H9 (cell line): ENCODE data around the gene SCYGR6. TPM values are rescaled to one million over a fixed set of nuclear protein-coding genes. Genes with fewer than 3 reads are reported as not detected.

Experiments used
- DNase-seq: peaks from one replicate; pipeline ENCODE4 v3.0.0-alpha.2; 2017
- H2AFZ ChIP-seq: one replicate; pipeline ENCODE4 v1.6.1; 2013; ENCODE audit warnings: mild to moderate bottlenecking, low read length, control low read depth, moderate library complexity
- H2AK5ac ChIP-seq: 2 replicates; pipeline ENCODE4 v1.6.1; 2013; ENCODE audit warnings: low read length, control low read depth, mixed read lengths; ENCODE audit not compliant: insufficient read length
- H2BK120ac ChIP-seq: one replicate; pipeline ENCODE4 v1.6.1; 2013; ENCODE audit warnings: low read depth, mild to moderate bottlenecking, low read length, control low read depth, inconsistent platforms; ENCODE audit not compliant: poor library complexity, severe bottlenecking
- H2BK12ac ChIP-seq: 2 replicates; pipeline ENCODE4 v1.6.1; 2013; ENCODE audit warnings: low read length, control low read depth, mixed read lengths, low read depth; ENCODE audit not compliant: insufficient read length
- H2BK15ac ChIP-seq: 2 replicates; pipeline ENCODE4 v1.6.1; 2013; ENCODE audit warnings: low read depth, low read length, control low read depth
- H2BK20ac ChIP-seq: one replicate; pipeline ENCODE4 v1.6.1; 2013; ENCODE audit warnings: low read depth, mild to moderate bottlenecking, low read length, control low read depth, inconsistent platforms; ENCODE audit not compliant: poor library complexity, severe bottlenecking
- H2BK5ac ChIP-seq: 2 replicates; pipeline ENCODE4 v1.6.1; 2013; ENCODE audit warnings: low read length, control low read depth, mixed read lengths; ENCODE audit not compliant: insufficient read length
- H3K14ac ChIP-seq: 2 replicates; pipeline ENCODE4 v1.6.1; 2013; ENCODE audit warnings: low read length, control low read depth; ENCODE audit not compliant: insufficient read depth
- H3K18ac ChIP-seq: 2 replicates; pipeline ENCODE4 v1.6.1; 2013; ENCODE audit warnings: low read depth, mild to moderate bottlenecking, mixed read lengths, low read length, control low read depth; ENCODE audit not compliant: insufficient read length
- H3K23ac ChIP-seq: 2 replicates; pipeline ENCODE4 v1.6.1; 2013; ENCODE audit warnings: low read length, control low read depth, mixed read lengths, low read depth; ENCODE audit not compliant: insufficient read length
- H3K23me2 ChIP-seq: 2 replicates; pipeline ENCODE4 v1.6.1; 2013; ENCODE audit warnings: low read depth, mild to moderate bottlenecking, mixed read lengths, low read length, control low read depth; ENCODE audit not compliant: insufficient read length, poor library complexity, severe bottlenecking
- H3K27ac ChIP-seq: 2 replicates; pipeline ENCODE4 v1.5.1; 2013; ENCODE audit warnings: low read length, control low read depth, mixed read lengths, low read depth; ENCODE audit not compliant: insufficient read length
- H3K27me3 ChIP-seq: 2 replicates; pipeline ENCODE4 v1.6.1; 2013; ENCODE audit warnings: low read length, control low read depth, inconsistent platforms; ENCODE audit not compliant: insufficient read depth
- H3K4ac ChIP-seq: 2 replicates; pipeline ENCODE4 v1.6.1; 2013; ENCODE audit warnings: low read depth, mild to moderate bottlenecking, control low read depth, inconsistent platforms, low read length, moderate library complexity
- H3K4me1 ChIP-seq: 2 replicates; pipeline ENCODE4 v1.6.1; 2013; ENCODE audit warnings: low read length, control low read depth, inconsistent platforms; ENCODE audit not compliant: insufficient read depth
- H3K4me2 ChIP-seq: 2 replicates; pipeline ENCODE4 v1.6.1; 2013; ENCODE audit warnings: low read length, control low read depth, mixed read lengths; ENCODE audit not compliant: insufficient read length, insufficient read depth
- H3K56ac ChIP-seq: 2 replicates; pipeline ENCODE4 v1.6.1; 2013; ENCODE audit warnings: low read depth, mild to moderate bottlenecking, mixed read lengths, low read length, control low read depth; ENCODE audit not compliant: insufficient read length
- H3K79me1 ChIP-seq: 2 replicates; pipeline ENCODE4 v1.6.1; 2013; ENCODE audit warnings: low read depth, mild to moderate bottlenecking, moderate library complexity, low read length, control low read depth, inconsistent platforms; ENCODE audit not compliant: insufficient read depth, poor library complexity, severe bottlenecking
- H3K79me2 ChIP-seq: 2 replicates; pipeline ENCODE4 v1.6.1; 2013; ENCODE audit warnings: low read length, control low read depth, inconsistent platforms; ENCODE audit not compliant: insufficient read depth
- H3K9ac ChIP-seq: 2 replicates; pipeline ENCODE4 v1.6.1; 2013; ENCODE audit warnings: low read length, control low read depth, mixed read lengths; ENCODE audit not compliant: insufficient read length; ENCODE audit errors: extremely low read depth
- H3K9me3 ChIP-seq: one replicate; pipeline ENCODE4 v1.6.1; 2013; ENCODE audit warnings: low read depth, low read length, inconsistent platforms; ENCODE audit not compliant: control insufficient read depth
- H3T11ph ChIP-seq: one replicate; pipeline ENCODE4 v1.6.1; 2013; ENCODE audit warnings: mild to moderate bottlenecking, low read length, control low read depth, inconsistent platforms
- H4K20me1 ChIP-seq: one replicate; pipeline ENCODE4 v1.6.1; 2013; ENCODE audit not compliant: control insufficient read depth, insufficient read length, insufficient read depth
- H4K5ac ChIP-seq: 2 replicates; pipeline ENCODE4 v1.6.1; 2013; ENCODE audit warnings: low read depth, mild to moderate bottlenecking, mixed read lengths, low read length, control low read depth; ENCODE audit not compliant: insufficient read length
- H4K8ac ChIP-seq: replicated peaks from 2 replicates; pipeline ENCODE4 v1.6.1; 2013; ENCODE audit warnings: low read length, control low read depth, mixed read lengths, low read depth; ENCODE audit not compliant: insufficient read length
- H4K91ac ChIP-seq: 2 replicates; pipeline ENCODE4 v1.6.1; 2013; ENCODE audit warnings: low read depth, mild to moderate bottlenecking, moderate library complexity, mixed read lengths, low read length, control low read depth; ENCODE audit not compliant: insufficient read length
- H3K27ac Mint-ChIP-seq, 3 experiments: 2 replicates in 2 of 3; 3 replicates in 1 of 3; pipeline ENCODE4 v1.8.0; 2020 to 2021; ENCODE audit warnings: mixed read lengths in 3 of 3, mild to moderate bottlenecking in 1 of 3, moderate library complexity in 1 of 3
- H3K27me3 Mint-ChIP-seq: 2 replicates; pipeline ENCODE4 v1.8.0; 2021; ENCODE audit warnings: low read depth, mild to moderate bottlenecking, moderate library complexity, mixed read lengths
- H3K36me3 Mint-ChIP-seq, 3 experiments: 2 replicates in 2 of 3; 3 replicates in 1 of 3; pipeline ENCODE4 v1.8.0; 2020 to 2021; ENCODE audit warnings: low read depth in 3 of 3, mixed read lengths in 3 of 3; ENCODE audit not compliant: insufficient read depth in 1 of 3
- H3K4me1 Mint-ChIP-seq, 2 experiments: 2 replicates each; pipeline ENCODE4 v1.8.0; 2020; ENCODE audit warnings: mixed read lengths in 2 of 2
- H3K4me3 Mint-ChIP-seq, 2 experiments: 2 replicates in 1 of 2; 3 replicates in 1 of 2; pipeline ENCODE4 v1.8.0; 2020 to 2021; ENCODE audit warnings: mild to moderate bottlenecking in 2 of 2, mixed read lengths in 2 of 2, moderate library complexity in 1 of 2
- H3K9me3 Mint-ChIP-seq, 2 experiments: 2 replicates in 1 of 2; 3 replicates in 1 of 2; pipeline ENCODE4 v1.8.0; 2020; ENCODE audit warnings: mild to moderate bottlenecking in 2 of 2, mixed read lengths in 2 of 2, moderate library complexity in 1 of 2
- WGBS: extraction: QIAGEN DNeasy Blood & Tissue Kit; methylation state at CpG from one replicate; pipeline ENCODE4 v1.1.7; 2013; ENCODE audit warnings: missing lambda C conversion rate, low lambda C conversion rate, mixed read lengths; ENCODE audit not compliant: insufficient read length; ENCODE audit errors: extremely low coverage; 5-methylcytosine and 5-hydroxymethylcytosine counted together
- total RNA-seq: library from RNA; stranded (reverse); gene quantifications from 2 replicates; pipeline ENCODE4 v1.2.1, GENCODE V29; 2021
- TF ChIP-seq, protein P1 (sequence below): fragments of 200-600 bp; sonication (generic); conservative IDR thresholded peaks from 3 replicates; pipeline ENCODE4 v1.8.0; 2021; ENCODE audit warnings: antibody characterized with exemption, mild to moderate bottlenecking

SCYGR6 gene
- total RNA-seq, 1 experiment from 2014 or later: not detected

DNA sequence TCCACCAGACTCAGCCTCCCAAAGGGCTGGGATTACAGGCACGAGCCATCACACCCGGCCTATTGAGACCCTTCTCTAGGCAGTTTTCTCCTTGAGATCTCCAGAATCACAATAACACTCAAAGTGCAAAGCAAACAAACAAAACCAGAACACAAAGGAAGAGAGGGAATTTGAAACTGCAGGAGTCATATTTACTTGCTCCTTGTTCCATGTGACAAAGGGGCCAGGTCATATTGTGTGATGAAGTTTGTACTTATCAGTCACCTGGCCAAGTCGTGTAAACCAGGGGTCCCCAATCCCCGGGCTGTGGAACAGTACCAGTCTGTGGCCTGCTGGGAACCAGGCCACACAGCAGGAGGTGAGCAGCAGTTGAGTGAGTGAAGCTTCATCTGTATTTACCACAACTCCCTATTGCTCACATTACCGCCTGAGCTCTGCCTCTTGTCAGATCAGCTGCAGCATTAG is 47.7 kb upstream of the SCYGR6 start:
- peak; percentile 38 for DNase-seq
- peak overlapping the region in 1 of 2 experiments; percentile 8; a peak in 1 of 5 replicates for H3K4me3 Mint-ChIP-seq
- no CpG with 5 or more reads among the region's 5 CpGs for WGBS

More for the DNA sequence above, 47.7 kb upstream of the SCYGR6 start:
- no peaks in the 10 kb centered on the region; a peak in 1 of 7 replicates for H3K36me3 Mint-ChIP-seq
- Histone ChIP-seq H3K79me2 (no peaks in the 10 kb centered on the region), H2AK5ac (no peak overlapping the region), H3K27me3 (no peaks in the 10 kb centered on the region), H2BK120ac (no peak overlapping the region), H3K14ac (no peak overlapping the region), H2BK12ac (no peak overlapping the region), H3K79me1 (no peaks in the 10 kb centered on the region), H3K4me2 (no peak overlapping the region), H2BK15ac (no peak overlapping the region), H4K20me1 (no peaks in the 10 kb centered on the region), H3K9ac (no peak overlapping the region), H4K5ac (no peak overlapping the region), H2BK5ac (no peak overlapping the region), H3K18ac (no peak overlapping the region), H3K4me1 (peaks cover 3% of the 10 kb centered on the region; the same call in 1 of the 2 replicates), H3K27ac (no peak overlapping the region), H3K23ac (no peak overlapping the region), H3K9me3 (no peaks in the 10 kb centered on the region), H2BK20ac (no peak overlapping the region), H3K4ac (no peak overlapping the region), H3K56ac (no peak overlapping the region), H3T11ph (no peak overlapping the region), H4K8ac (no peak overlapping the region), H2AFZ (no peak overlapping the region), H4K91ac (no peak overlapping the region), H3K23me2 (no peaks in the 10 kb centered on the region)
- no peak overlapping the region; a peak in 2 of 7 replicates for H3K27ac Mint-ChIP-seq
- peaks cover 24 to 25% of the 10 kb centered on the region in 2 experiments for H3K4me1 Mint-ChIP-seq
- TF ChIP-seq, protein P1, sequence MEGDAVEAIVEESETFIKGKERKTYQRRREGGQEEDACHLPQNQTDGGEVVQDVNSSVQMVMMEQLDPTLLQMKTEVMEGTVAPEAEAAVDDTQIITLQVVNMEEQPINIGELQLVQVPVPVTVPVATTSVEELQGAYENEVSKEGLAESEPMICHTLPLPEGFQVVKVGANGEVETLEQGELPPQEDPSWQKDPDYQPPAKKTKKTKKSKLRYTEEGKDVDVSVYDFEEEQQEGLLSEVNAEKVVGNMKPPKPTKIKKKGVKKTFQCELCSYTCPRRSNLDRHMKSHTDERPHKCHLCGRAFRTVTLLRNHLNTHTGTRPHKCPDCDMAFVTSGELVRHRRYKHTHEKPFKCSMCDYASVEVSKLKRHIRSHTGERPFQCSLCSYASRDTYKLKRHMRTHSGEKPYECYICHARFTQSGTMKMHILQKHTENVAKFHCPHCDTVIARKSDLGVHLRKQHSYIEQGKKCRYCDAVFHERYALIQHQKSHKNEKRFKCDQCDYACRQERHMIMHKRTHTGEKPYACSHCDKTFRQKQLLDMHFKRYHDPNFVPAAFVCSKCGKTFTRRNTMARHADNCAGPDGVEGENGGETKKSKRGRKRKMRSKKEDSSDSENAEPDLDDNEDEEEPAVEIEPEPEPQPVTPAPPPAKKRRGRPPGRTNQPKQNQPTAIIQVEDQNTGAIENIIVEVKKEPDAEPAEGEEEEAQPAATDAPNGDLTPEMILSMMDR: no peak
- no peaks in the 10 kb centered on the region for H3K9me3 Mint-ChIP-seq
- no peaks in the 10 kb centered on the region; the same call in 1 of the 2 replicates for H3K27me3 Mint-ChIP-seq
